Stomach (tissue), 4 donors: ENCODE measurements around the gene MIB1.

Experiments
- EP300 ChIP-seq: sonication (generic); formaldehyde crosslinking; IDR thresholded peaks from one replicate; pipeline ENCODE4 v1.6.1; 2017; ENCODE audit warnings: antibody characterized with exemption
- POLR2A ChIP-seq, 4 donors: fragments of 450-650 bp; IDR thresholded peaks; one replicate each; pipeline ENCODE4 v1.6.1; 2016; ENCODE audit warnings: antibody characterized with exemption in 4 of 4, control low read depth in 2 of 4, mild to moderate bottlenecking in 1 of 4, moderate library complexity in 1 of 4
- POLR2AphosphoS5 ChIP-seq, 3 donors: sonication (generic); formaldehyde crosslinking; IDR thresholded peaks; one replicate each; pipeline ENCODE4 v1.6.1; 2016; ENCODE audit warnings: antibody characterized with exemption in 3 of 3
- TF ChIP-seq, protein P1 (sequence below), 7 experiments: fragments of 450-650 bp in 4 of 7; fragments of 200-600 bp in 3 of 7; sonication (generic) in 3 of 7; IDR thresholded peaks; one replicate each; pipeline ENCODE4 v1.5.1; 2016 to 2019; ENCODE audit warnings: antibody characterized with exemption in 7 of 7, control low read depth in 2 of 7, mild to moderate bottlenecking in 1 of 7

DNA sequence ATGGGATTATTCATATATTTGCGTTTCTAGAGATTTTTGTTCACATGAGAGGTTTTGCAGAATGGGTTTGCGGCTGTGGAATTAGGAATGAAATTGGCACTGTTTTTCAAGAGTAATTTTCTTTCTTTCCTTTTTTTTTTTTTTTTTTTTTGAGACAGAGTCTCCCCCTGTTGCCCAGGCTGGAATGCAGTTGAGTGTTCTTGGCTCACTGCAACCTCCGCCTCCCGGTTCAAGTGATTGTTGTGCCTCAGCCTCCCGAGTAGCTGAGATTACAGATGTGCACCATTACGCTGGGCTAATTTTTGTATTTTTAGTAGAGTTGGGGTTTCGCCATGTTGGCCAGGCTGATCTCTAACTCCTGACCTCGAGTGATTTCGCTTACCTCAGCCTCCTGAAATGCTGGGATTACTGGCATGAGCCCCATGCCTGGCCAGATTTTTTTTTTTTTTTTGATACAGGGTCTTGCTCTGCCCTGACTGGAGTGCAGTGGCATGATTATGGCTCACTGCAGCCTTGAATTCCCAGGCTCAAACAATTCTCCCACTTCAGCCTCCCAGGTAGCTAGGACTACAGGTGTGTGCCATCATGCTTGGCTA is 65.3 kb downstream of the MIB1 start:
- TF ChIP-seq POLR2A (IDR thresholded peaks at IDR 0.05) (no peak), POLR2AphosphoS5 (IDR thresholded peaks at IDR 0.05) (no peak), EP300 (no peak)
- TF ChIP-seq, protein P1, sequence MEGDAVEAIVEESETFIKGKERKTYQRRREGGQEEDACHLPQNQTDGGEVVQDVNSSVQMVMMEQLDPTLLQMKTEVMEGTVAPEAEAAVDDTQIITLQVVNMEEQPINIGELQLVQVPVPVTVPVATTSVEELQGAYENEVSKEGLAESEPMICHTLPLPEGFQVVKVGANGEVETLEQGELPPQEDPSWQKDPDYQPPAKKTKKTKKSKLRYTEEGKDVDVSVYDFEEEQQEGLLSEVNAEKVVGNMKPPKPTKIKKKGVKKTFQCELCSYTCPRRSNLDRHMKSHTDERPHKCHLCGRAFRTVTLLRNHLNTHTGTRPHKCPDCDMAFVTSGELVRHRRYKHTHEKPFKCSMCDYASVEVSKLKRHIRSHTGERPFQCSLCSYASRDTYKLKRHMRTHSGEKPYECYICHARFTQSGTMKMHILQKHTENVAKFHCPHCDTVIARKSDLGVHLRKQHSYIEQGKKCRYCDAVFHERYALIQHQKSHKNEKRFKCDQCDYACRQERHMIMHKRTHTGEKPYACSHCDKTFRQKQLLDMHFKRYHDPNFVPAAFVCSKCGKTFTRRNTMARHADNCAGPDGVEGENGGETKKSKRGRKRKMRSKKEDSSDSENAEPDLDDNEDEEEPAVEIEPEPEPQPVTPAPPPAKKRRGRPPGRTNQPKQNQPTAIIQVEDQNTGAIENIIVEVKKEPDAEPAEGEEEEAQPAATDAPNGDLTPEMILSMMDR (IDR thresholded peaks at IDR 0.05) = no peak
